ENCODE data around the gene KCNG3. TPM values are rescaled to one million over a fixed set of nuclear protein-coding genes. Genes with fewer than 3 reads are reported as not detected.

Gene KCNG3
- total and polyA plus RNA-seq, 2 of the 13 experiments (the other 11 are each of a cell fraction or from before 2014, with no cell fraction given): 2.8 to 4.8 TPM

DNA sequence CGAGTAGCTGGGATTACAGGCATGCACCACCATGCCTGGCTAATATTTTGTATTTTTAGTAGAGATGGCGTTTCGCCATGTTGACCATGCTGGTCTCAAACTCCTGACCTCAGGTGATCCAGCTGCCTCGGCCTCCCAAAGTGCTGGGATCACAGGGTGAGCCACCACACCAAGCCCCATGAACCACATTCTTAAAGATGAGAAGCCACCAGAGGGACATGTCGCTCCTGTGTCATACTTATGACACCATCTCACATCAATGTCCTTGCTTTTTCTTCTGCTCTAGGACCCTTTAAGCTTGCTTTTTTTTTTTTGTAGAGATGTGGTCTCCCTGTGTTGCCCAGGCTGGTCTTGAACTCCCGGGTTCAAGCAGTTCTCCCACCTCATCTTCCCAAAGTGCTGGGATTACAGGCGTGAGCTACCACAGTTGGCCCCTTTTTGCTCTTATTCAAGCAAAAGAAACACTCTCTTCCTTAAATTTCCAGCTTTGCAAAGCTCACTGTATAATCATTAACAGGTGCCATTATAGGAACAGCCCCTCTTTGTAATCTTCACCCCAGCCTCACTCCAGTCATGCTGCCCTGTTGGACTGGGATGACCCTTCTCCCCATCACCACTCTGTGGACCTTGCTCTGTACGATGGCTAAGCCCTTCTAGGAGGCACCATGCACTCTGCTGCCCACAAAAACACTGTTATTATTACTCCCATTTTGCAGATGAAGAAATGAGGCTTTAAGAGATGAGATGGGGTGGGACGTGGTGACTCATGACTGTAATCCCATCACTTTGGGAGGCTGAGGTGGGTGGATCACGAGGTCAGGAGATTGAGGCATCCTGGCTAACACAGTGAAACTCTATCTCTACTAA is 10.8 kb upstream of the KCNG3 start (continued):
- TF ChIP-seq PCBP2 (optimal IDR thresholded peaks at IDR 0.05; ENCODE audit: low read depth, low read length, poor library complexity, severe bottlenecking) (no peak), BHLHE40 (IDR thresholded peaks at IDR 0.05; ENCODE audit: low read length) (0 out of 2 replicates have a peak, but pooled peaks have one; percentile 45), ARHGAP35 (CRISPR knock-in tag; IDR thresholded peaks at IDR 0.05; ENCODE audit: borderline replicate concordance) (0 out of 2 replicates have a peak, but pooled peaks have one; percentile 24), LCORL (IDR thresholded peaks at IDR 0.05) (0 out of 2 replicates have a peak, but pooled peaks have one; percentile 11), LCORL (CRISPR knock-in tag; IDR thresholded peaks at IDR 0.05) (peak; percentile 90), YEATS4 (CRISPR knock-in tag; IDR thresholded peaks at IDR 0.05; ENCODE audit: borderline replicate concordance) (0 out of 2 replicates have a peak, but pooled peaks have one; percentile 41), WIZ (CRISPR knock-in tag; IDR thresholded peaks at IDR 0.05) (peak; percentile 79; the same call in 1 of the 2 replicates), SALL1 (CRISPR knock-in tag; IDR thresholded peaks at IDR 0.05) (peak; percentile 90), SP1 (IDR thresholded peaks at IDR 0.05) (no peak), SP1 (CRISPR knock-in tag; IDR thresholded peaks at IDR 0.05) (peak; percentile 21; the same call in 1 of the 2 replicates), ZNF841 (CRISPR knock-in tag; IDR thresholded peaks at IDR 0.05; ENCODE audit: borderline replicate concordance) (no peak), ZNF883 (CRISPR knock-in tag; IDR thresholded peaks at IDR 0.05; ENCODE audit: not compliant biosample characterization) (no peak)
- TF ChIP-seq, protein P1, sequence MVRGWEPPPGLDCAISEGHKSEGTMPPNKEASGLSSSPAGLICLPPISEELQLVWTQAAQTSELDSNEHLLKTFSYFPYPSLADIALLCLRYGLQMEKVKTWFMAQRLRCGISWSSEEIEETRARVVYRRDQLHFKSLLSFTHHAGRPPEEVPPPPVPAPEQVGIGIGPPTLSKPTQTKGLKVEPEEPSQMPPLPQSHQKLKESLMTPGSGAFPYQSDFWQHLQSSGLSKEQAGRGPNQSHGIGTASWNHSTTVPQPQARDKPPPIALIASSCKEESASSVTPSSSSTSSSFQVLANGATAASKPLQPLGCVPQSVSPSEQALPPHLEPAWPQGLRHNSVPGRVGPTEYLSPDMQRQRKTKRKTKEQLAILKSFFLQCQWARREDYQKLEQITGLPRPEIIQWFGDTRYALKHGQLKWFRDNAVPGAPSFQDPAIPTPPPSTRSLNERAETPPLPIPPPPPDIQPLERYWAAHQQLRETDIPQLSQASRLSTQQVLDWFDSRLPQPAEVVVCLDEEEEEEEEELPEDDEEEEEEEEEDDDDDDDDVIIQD (CRISPR knock-in tag; IDR thresholded peaks at IDR 0.05; ENCODE audit: low read depth): peak; percentile 99
- TF ChIP-seq, protein P2, sequence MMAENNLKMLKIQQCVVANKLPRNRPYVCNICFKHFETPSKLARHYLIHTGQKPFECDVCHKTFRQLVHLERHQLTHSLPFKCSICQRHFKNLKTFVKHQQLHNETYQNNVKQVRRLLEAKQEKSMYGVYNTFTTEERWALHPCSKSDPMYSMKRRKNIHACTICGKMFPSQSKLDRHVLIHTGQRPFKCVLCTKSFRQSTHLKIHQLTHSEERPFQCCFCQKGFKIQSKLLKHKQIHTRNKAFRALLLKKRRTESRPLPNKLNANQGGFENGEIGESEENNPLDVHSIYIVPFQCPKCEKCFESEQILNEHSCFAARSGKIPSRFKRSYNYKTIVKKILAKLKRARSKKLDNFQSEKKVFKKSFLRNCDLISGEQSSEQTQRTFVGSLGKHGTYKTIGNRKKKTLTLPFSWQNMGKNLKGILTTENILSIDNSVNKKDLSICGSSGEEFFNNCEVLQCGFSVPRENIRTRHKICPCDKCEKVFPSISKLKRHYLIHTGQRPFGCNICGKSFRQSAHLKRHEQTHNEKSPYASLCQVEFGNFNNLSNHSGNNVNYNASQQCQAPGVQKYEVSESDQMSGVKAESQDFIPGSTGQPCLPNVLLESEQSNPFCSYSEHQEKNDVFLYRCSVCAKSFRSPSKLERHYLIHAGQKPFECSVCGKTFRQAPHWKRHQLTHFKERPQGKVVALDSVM (CRISPR knock-in tag; IDR thresholded peaks at IDR 0.05): peak; percentile 61
- TF ChIP-seq, protein P3, sequence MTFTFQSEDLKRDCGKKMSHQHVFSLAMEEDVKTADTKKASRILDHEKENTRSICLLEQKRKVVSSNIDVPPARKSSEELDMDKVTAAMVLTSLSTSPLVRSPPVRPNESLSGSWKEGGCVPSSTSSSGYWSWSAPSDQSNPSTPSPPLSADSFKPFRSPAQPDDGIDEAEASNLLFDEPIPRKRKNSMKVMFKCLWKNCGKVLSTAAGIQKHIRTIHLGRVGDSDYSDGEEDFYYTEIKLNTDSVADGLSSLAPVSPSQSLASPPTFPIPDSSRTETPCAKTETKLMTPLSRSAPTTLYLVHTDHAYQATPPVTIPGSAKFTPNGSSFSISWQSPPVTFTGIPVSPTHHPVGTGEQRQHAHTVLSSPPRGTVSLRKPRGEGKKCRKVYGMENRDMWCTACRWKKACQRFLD (CRISPR knock-in tag; IDR thresholded peaks at IDR 0.05; ENCODE audit: borderline replicate concordance): no peak; the same call in 1 of the 2 replicates
- TF ChIP-seq, protein P4, sequence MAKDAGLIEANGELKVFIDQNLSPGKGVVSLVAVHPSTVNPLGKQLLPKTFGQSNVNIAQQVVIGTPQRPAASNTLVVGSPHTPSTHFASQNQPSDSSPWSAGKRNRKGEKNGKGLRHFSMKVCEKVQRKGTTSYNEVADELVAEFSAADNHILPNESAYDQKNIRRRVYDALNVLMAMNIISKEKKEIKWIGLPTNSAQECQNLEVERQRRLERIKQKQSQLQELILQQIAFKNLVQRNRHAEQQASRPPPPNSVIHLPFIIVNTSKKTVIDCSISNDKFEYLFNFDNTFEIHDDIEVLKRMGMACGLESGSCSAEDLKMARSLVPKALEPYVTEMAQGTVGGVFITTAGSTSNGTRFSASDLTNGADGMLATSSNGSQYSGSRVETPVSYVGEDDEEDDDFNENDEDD (CRISPR knock-in tag; IDR thresholded peaks at IDR 0.05; ENCODE audit: borderline replicate concordance): no peak
- TF ChIP-seq, protein P5, sequence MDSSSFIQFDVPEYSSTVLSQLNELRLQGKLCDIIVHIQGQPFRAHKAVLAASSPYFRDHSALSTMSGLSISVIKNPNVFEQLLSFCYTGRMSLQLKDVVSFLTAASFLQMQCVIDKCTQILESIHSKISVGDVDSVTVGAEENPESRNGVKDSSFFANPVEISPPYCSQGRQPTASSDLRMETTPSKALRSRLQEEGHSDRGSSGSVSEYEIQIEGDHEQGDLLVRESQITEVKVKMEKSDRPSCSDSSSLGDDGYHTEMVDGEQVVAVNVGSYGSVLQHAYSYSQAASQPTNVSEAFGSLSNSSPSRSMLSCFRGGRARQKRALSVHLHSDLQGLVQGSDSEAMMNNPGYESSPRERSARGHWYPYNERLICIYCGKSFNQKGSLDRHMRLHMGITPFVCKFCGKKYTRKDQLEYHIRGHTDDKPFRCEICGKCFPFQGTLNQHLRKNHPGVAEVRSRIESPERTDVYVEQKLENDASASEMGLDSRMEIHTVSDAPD (CRISPR knock-in tag; IDR thresholded peaks at IDR 0.05): peak; percentile 26; the same call in 1 of the 2 replicates
- TF ChIP-seq, protein P6, sequence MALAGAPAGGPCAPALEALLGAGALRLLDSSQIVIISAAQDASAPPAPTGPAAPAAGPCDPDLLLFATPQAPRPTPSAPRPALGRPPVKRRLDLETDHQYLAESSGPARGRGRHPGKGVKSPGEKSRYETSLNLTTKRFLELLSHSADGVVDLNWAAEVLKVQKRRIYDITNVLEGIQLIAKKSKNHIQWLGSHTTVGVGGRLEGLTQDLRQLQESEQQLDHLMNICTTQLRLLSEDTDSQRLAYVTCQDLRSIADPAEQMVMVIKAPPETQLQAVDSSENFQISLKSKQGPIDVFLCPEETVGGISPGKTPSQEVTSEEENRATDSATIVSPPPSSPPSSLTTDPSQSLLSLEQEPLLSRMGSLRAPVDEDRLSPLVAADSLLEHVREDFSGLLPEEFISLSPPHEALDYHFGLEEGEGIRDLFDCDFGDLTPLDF (CRISPR knock-in tag; IDR thresholded peaks at IDR 0.05): no peak
